T-helper 2 cell treated with Interferon-gamma antibody and Interleukin-4, amounts not matched to agents 5 μg/mL and 100 μg/mL, for 36 hours (primary cell): ENCODE data around the gene CBLIF.
A peak's percentile ranks its signal among the peaks of the same experiment; 100 is the strongest.
"Not testable (repeated sequence)": the region's sequence is repeated elsewhere in the genome, so short reads cannot be mapped to it uniquely, and the experiment has no call there.

ENCODE experiments used
- DNase-seq: peaks from one replicate; pipeline ENCODE4 v3.0.0; 2021; ENCODE audit warnings: low spot score
- H3K27ac Mint-ChIP-seq: one replicate; pipeline ENCODE4 v1.8.0; 2021; ENCODE audit warnings: mild to moderate bottlenecking, mixed read lengths
- H3K27me3 Mint-ChIP-seq: one replicate; pipeline ENCODE4 v1.8.0; 2021; ENCODE audit warnings: low read depth, mixed read lengths
- H3K36me3 Mint-ChIP-seq: one replicate; pipeline ENCODE4 v1.8.0; 2021; ENCODE audit warnings: low read depth, mixed read lengths
- H3K4me1 Mint-ChIP-seq: one replicate; pipeline ENCODE4 v1.8.0; 2021; ENCODE audit warnings: low read depth, mixed read lengths
- H3K4me3 Mint-ChIP-seq: one replicate; pipeline ENCODE4 v1.8.0; 2022; ENCODE audit warnings: mild to moderate bottlenecking, moderate library complexity, mixed read lengths
- H3K9me3 Mint-ChIP-seq: one replicate; pipeline ENCODE4 v1.8.0; 2021; ENCODE audit warnings: mixed read lengths

The CBLIF gene

GRCh38 chr11:59800390-59801025 lies 44.8 kb downstream of the CBLIF start:
- Mint-ChIP-seq H3K27me3 (no peaks in the 10 kb centered on the region), H3K9me3 (no peaks in the 10 kb centered on the region), H3K27ac (no peak overlapping the region), H3K4me1 (peaks cover 10% of the 10 kb centered on the region), H3K36me3 (peaks cover 35% of the 10 kb centered on the region), H3K4me3 (no peak overlapping the region)
- no peak for DNase-seq

GRCh38 chr11:59794417-59794816 lies 50.9 kb downstream of the CBLIF start:
- no peak overlapping the region for H3K27ac Mint-ChIP-seq
- H3K9me3 Mint-ChIP-seq: no peaks in the 10 kb centered on the region
- no peaks in the 10 kb centered on the region for H3K27me3 Mint-ChIP-seq
- no peak for DNase-seq
- no peaks in the 10 kb centered on the region for H3K4me1 Mint-ChIP-seq
- peaks cover 41% of the 10 kb centered on the region for H3K36me3 Mint-ChIP-seq
- no peak overlapping the region for H3K4me3 Mint-ChIP-seq

DNA sequence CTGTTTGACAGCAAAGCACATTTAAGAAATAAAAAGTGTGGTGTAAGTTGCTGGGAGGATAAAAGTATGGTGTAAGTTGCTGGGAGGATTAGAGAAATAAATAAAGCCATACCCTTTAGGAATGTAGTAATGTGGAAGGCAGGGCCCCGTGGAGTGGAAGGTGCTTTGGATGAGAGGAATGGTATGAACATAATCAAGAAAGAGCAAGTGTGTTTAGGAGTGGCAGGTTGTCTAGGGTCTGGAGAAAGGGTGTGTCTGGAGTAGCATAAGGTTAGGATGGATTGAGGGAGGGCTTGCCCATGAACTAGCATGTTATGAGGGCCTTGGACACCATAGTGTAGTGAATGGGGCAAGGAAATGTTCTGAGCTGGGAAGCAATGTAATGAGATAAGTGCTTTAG lies 52.8 kb downstream of the CBLIF start:
- peaks cover 49% of the 10 kb centered on the region for H3K36me3 Mint-ChIP-seq
- H3K27ac Mint-ChIP-seq: no peak overlapping the region

DNA sequence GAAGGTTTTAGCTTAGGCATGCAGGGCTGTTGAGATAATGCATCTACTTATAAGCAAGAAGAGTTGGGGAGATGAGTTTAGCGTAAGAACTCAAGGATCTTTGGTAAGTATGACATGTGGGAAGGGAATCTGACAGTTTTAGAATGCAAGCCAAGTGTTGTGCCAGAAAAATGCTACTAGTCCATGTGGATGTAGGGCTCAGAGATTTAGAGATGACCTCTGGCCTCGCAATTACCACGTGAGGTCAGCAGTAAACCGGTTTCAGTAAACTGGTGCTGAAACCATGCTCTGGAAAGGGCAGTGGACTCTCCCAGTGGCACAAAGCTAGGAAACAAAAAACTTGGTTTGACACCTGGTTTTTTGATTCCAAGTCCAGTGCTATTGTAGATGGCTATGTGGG lies 53.7 kb downstream of the CBLIF start:
- Mint-ChIP-seq H3K9me3 (no peaks in the 10 kb centered on the region), H3K4me1 (peaks cover 7% of the 10 kb centered on the region), H3K36me3 (peaks cover 52% of the 10 kb centered on the region), H3K4me3 (no peak overlapping the region), H3K27ac (no peak overlapping the region), H3K27me3 (no peaks in the 10 kb centered on the region)
- no peak for DNase-seq

More for the DNA sequence above, 52.8 kb downstream of the CBLIF start:
- no peaks in the 10 kb centered on the region for H3K27me3 Mint-ChIP-seq
- H3K9me3 Mint-ChIP-seq: no peaks in the 10 kb centered on the region
- DNase-seq: no peak
- H3K4me1 Mint-ChIP-seq: no peaks in the 10 kb centered on the region
- no peak overlapping the region for H3K4me3 Mint-ChIP-seq

- no peaks in the 10 kb centered on the region for H3K27me3 Mint-ChIP-seq
- peaks cover 32% of the 10 kb centered on the region for H3K4me1 Mint-ChIP-seq
- H3K9me3 Mint-ChIP-seq: peaks cover 7% of the 10 kb centered on the region
- no peak for DNase-seq
- no peak overlapping the region for H3K27ac Mint-ChIP-seq
- no peak overlapping the region for H3K4me3 Mint-ChIP-seq
- peaks cover 52% of the 10 kb centered on the region for H3K36me3 Mint-ChIP-seq
Measured at GRCh38 chr11:59787816-59788215, 57.5 kb downstream of the CBLIF start.

- peaks cover 49% of the 10 kb centered on the region for H3K36me3 Mint-ChIP-seq
- H3K27me3 Mint-ChIP-seq: no peaks in the 10 kb centered on the region
- peaks cover 35% of the 10 kb centered on the region for H3K4me1 Mint-ChIP-seq
- H3K4me3 Mint-ChIP-seq: no peak overlapping the region
- H3K27ac Mint-ChIP-seq: no peak overlapping the region
- peaks cover 9% of the 10 kb centered on the region for H3K9me3 Mint-ChIP-seq
- DNase-seq: no peak
Measured at GRCh38 chr11:59787255-59787588, 58.1 kb downstream of the CBLIF start.

DNA sequence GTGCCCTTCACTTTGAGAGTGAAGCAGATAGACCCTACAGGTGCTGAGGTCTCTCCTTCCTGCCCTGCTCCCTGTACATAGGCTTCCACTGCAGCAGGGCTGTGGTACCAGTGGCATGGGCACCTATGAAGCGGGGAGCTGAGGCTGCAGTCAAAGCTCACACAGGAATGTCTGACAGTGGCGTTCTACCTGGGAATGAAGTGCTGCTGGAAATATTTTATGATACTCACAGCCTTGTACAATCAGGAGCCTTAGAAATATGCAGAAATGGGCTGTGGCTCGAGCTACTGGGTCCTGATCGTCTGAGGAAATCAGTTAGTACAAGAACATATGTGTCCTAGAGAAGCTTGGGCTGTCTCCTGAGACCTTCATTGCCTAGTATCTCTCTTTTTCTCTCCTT lies 59.5 kb downstream of the CBLIF start:
- Mint-ChIP-seq H3K36me3 (peaks cover 55% of the 10 kb centered on the region), H3K9me3 (peaks cover 16% of the 10 kb centered on the region), H3K4me3 (no peak overlapping the region), H3K4me1 (peaks cover 42% of the 10 kb centered on the region), H3K27ac (no peak overlapping the region), H3K27me3 (no peaks in the 10 kb centered on the region)
- no peak for DNase-seq

DNA sequence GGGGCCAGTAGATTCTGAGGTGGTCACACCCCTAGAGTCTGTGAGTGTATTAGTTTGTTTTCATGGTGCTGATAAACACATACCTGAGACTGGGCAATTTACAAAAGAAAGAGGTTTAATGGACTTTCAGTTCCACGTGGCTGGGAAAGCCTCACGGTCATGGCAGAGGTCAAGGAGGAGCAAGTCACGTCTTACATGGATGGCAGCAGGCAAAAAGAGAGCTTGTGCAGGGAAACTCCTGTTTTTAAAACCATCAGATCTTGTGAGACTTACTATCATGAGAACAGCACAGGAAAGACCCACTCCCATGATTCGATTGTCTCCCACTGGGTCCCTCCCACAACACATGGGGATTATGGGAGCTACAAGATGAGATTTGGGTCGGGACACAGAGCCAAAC lies 60.9 kb downstream of the CBLIF start:
- H3K27me3 Mint-ChIP-seq, DNase-seq: not testable (repeated sequence)
- H3K4me1 Mint-ChIP-seq: peaks cover 43% of the 10 kb centered on the region
- peak overlapping the region; percentile 47 for H3K27ac Mint-ChIP-seq
- H3K4me3 Mint-ChIP-seq: peak overlapping the region; percentile 13
- peaks cover 59% of the 10 kb centered on the region for H3K36me3 Mint-ChIP-seq
- H3K9me3 Mint-ChIP-seq: peaks cover 16% of the 10 kb centered on the region

GRCh38 chr11:59783632-59784090 lies 61.6 kb downstream of the CBLIF start:
- peak overlapping the region; percentile 62 for H3K27ac Mint-ChIP-seq
- no peaks in the 10 kb centered on the region for H3K27me3 Mint-ChIP-seq
- H3K9me3 Mint-ChIP-seq: peaks cover 16% of the 10 kb centered on the region
- DNase-seq: peak; percentile 8
- peaks cover 45% of the 10 kb centered on the region for H3K4me1 Mint-ChIP-seq
- peak overlapping the region; percentile 13 for H3K4me3 Mint-ChIP-seq
- H3K36me3 Mint-ChIP-seq: peaks cover 59% of the 10 kb centered on the region

- no peaks in the 10 kb centered on the region for H3K27me3 Mint-ChIP-seq
- peaks cover 16% of the 10 kb centered on the region for H3K9me3 Mint-ChIP-seq
- H3K4me1 Mint-ChIP-seq: peaks cover 51% of the 10 kb centered on the region
- peaks cover 61% of the 10 kb centered on the region for H3K36me3 Mint-ChIP-seq
- H3K4me3 Mint-ChIP-seq: no peak overlapping the region
- no peak for DNase-seq
- H3K27ac Mint-ChIP-seq: no peak overlapping the region
Measured at GRCh38 chr11:59782080-59782479, 63.2 kb downstream of the CBLIF start.

GRCh38 chr11:59779487-59779886 lies 65.8 kb downstream of the CBLIF start:
- Mint-ChIP-seq H3K9me3 (peaks cover 15% of the 10 kb centered on the region), H3K36me3 (peaks cover 59% of the 10 kb centered on the region), H3K4me1 (peaks cover 52% of the 10 kb centered on the region), H3K4me3 (no peak overlapping the region), H3K27me3 (no peaks in the 10 kb centered on the region), H3K27ac (no peak overlapping the region)
- DNase-seq: no peak
